Activated naive CD4-positive, alpha-beta T cell treated with Interleukin-2 at 50 U/mL for 16 hours (primary cell): ENCODE data around the gene COPZ2.
"Not testable (repeated sequence)": the region's sequence is repeated elsewhere in the genome, so short reads cannot be mapped to it uniquely, and the experiment has no call there.

ENCODE experiments used
- DNase-seq: peaks from one replicate; pipeline ENCODE4 v3.0.0-alpha.2; 2020

The COPZ2 gene

DNA sequence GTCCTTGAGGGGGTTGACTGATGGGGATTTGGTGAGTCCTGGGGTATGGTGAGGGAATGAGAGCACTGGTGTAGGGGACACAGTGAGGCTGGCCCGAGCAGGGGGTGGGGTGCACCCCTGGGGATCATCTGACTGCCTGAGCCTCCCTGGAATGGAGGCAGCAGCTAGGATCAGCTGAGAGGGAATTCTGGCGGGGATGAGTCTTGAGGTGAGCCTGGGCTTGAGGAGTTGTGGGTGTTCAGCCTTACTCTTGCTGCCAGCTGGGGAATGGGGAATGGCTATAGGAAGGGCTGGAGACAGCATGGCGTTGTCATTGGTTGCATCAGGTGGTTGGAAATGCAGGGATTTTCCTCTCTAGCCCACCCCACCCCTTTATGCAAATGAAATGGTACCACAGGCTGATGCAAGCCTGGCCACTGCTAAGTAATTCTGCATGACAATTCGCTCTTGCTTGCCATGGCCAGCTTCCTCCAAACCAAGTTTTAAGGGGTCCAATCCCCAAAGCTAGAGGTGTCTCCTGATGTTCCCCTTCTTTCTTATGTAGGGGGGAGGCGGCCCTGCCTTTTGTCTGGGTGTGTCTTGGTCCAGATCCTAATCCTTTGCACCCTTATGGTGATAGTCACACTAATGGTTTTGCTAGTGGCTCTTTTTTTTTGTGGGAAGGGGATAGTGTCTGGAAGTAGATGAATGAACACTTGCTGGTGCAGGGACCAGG, 18.1 kb upstream of the COPZ2 start:
- DNase-seq: peak; percentile 52

DNA sequence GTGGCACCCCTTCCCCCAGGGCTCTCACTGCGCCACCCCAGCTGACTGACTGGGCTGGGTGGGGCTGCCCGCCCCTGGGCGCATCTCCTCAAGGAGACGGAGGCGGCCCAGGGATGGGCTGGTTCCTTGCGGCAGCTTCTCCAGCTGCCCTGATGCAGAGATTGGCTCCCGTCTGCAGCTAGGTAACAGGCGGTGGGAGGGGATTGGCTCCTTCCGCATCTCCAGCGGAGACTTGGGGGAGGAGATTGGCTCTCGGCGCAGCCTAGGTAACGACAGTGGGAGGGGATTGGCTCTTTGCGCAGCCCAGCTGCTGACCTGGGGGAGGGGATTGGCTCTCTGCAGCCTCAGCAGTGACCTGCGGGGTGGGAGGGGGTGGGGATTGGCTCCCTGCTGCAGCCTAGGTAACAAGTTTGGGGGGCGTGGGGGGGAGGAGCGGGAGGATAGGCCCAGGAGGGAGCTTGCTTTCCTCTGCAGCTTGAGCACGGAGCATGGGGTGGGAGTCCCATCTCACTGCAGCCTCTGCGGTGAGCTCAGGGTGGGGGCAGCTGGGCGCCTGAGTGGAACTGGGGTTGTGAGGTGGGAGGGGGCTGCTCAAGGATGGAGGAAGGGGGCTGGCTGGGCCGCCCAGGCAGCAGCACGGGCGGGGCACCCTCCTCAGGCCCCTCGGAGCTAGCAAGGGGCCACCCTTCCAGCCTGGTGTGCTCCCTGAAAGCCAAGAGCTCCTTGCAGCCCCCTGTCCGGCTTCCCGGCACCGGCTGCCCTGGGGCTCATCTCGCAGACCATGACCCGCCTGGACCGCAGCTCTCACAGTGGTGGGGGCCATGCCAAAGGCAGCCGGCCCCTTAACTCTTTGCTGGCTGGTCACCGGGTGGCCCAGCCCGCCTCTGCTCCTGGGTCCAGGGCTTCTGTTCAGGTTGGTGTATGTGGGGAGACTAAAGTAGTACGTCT, 16.9 kb upstream of the COPZ2 start:
- no peak for DNase-seq

DNA sequence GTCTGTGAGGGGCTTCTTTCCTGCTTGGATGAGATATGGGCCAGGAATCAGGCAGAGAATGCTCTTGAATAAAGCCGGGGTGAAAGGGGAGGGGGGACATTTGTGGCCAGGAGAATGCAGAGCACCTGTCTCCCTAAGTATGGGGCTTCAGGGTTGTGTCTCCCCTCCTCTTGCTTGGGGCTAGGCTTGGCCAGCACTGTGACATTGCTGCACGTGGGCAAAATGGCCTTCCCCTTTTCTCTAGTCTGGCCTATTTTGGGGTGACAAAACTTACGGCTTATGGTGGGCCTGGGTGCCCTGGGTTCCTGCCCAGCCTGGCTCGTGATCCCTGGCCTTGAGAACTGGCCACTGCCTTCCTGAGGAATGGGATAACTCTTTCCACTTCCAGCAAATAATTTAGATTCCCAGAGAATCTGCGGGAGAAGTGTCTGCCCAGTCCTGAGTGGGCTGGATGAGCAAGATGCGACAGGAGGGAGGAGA, 16.2 kb upstream of the COPZ2 start:
- DNase-seq: no peak

- no peak for DNase-seq
These were observed 15.6 kb upstream of the COPZ2 start for GRCh38 chr17:48052956-48053757.

GRCh38 chr17:48051706-48052486, 14.3 kb upstream of the COPZ2 start:
- no peak for DNase-seq

GRCh38 chr17:48051283-48051682, 13.7 kb upstream of the COPZ2 start:
- no peak for DNase-seq

- DNase-seq: peak; percentile 40
These were observed 11.0 kb upstream of the COPZ2 start for GRCh38 chr17:48048384-48049126.

DNA sequence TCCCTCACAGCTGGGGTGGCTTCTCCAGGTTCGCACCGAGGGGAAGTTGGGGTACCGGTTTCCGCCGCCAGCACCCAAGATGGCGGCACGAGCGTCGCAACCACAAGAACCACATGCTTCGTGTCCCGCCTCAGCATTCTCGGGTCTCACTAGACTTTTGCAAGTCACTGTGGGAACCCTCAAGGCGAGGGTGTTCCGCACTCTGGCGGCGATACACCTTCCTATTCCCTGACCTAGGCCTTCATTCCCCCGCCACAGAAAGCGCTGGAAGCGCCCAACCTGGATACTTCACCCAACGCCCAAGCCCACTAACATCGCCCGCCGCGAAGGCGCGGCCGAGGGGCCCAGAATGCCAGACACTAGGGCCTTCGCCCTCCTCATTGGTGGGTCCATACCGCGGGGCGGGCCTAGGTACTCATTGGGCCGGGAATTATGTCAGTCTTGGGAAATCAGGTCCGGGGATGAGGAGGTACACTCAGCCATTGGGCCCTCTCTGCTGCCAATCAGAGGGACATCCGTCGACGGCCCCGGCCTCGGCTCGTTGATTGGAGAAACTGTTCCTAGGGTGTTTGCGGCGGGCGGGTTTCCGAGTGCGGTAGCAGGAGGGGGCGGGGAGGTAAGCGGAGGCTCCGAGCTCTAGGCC, 10.3 kb upstream of the COPZ2 start, which contains the start of gene NFE2L1:
Gene NFE2L1 (plus strand): TSS at position 619 of the 643 bp plus-strand sequence. CDS start 2,760 bp downstream, outside the sequence.
- DNase-seq: peak; percentile 98

GRCh38 chr17:48047113-48047740, 9.6 kb upstream of the COPZ2 start:
- peak; percentile 10 for DNase-seq

GRCh38 chr17:48046296-48046695, 8.7 kb upstream of the COPZ2 start:
- no peak for DNase-seq

DNA sequence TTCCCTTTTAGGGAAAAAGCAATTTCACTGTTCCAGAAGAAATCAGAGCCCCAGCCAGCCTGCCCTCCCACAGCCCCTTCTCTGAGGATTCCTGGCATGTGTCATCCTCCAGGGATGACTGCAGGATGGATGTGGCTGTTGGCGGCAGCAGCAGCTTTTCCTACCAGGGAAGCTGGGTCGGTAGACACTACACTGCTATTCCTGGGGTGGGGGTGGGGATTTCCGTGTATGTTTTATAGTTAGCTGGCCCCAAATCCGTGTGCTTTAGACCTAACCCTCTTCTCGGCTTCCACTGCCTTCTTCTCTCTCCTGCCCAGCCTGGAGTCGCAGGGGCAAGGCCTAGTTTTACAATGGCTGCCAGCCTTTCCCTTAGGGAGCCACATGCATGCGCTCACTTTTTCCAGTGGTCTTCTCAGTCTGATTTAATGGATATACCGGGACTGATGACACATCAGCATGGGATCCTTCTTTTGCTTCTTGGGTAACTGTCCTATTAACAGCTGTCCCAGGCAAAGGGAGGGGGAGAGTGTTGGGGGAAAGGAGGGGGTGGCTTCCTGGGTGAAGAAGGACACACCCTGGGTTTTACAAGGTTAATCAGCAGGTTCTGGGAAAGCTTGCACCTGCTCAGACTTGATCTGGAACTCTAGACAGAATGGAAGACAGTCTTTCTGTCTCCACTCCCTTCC, 7.9 kb upstream of the COPZ2 start:
- DNase-seq: no peak

GRCh38 chr17:48044851-48045250, 7.3 kb upstream of the COPZ2 start:
- DNase-seq: no peak

DNA sequence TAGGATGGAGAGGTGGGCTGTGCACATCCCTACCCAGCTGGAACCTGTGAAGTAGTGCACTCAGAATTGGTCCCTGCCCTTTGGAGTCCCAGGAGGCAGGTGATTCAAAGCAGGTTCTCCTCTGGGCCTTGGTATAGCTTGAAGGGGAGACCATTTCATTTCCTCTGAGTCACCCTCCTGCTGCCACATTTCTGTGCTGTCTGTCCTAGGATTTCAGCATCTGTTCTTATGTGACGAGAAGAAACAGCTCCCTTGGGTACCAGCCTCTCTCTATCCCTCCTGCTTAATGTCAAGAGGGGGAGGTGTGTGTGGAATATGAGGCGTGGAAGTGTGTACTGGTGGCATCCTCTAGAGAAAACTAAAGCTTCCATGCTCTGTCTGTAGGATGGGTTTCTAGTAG, 5.6 kb upstream of the COPZ2 start:
- no peak for DNase-seq

GRCh38 chr17:48038687-48039086, 1.1 kb upstream of the COPZ2 start:
- no peak for DNase-seq

GRCh38 chr17:48037838-48038323, 284 bp upstream of the COPZ2 start:
- DNase-seq: no peak

DNA sequence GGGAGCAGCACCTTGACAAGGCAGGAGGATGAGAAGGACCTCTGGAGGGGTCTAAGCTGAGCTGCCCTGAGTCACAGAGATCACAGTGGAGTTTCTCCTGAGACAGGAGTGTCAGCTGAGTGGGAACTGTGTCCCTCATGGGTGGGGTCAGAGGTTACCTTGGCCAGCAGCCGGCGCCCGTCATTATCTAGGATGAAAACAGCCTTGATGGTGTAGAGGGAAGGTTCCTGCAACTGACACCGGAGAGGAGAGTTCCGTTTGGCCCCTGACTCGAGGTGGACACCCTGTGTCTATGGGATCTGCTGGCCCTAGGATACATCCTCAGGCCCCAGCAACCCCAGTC, 933 bp downstream of the COPZ2 start:
- no peak for DNase-seq

GRCh38 chr17:48034734-48035133, 2.9 kb downstream of the COPZ2 start:
- not testable (repeated sequence) for DNase-seq

DNA sequence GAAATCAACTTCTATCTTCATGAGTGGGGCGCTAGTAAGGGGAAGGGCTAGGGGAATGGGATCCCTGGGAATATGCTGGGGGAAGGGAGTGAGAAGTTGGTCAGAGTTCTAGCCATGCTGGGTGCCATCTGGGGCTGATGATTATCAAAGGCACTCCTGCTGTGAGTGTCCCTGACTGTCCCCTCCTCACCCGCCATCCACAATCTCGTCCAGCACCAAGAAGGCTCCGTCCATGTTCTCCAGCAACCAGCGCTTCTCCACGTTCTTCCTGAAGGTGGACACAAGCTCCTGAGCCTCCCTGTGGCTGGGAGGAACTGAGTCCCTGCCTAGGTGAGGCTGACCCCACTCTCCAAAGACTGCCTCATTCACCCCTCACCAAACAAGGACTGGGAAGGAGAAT, 5.6 kb downstream of the COPZ2 start:
- no peak for DNase-seq

DNA sequence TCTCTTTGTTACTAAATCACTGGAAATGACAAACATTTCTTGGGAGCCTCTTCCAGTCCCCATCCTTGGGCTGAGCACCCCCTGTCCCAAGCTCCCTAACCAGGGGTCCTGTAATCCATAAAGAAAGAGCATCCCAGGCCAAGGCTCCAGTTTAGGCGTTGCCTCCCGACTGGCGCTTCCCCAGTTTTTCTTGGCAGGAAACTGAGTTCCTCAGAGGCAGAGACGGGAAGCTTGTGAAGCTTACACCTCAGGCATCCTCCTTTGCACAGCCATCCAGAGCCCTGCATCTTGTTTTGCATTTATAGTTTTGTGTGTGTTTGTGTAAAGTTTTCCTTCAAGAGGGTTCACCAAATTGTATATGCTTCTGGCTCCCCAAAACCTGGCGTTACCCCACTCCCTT, 7.1 kb downstream of the COPZ2 start:
- DNase-seq: no peak

DNA sequence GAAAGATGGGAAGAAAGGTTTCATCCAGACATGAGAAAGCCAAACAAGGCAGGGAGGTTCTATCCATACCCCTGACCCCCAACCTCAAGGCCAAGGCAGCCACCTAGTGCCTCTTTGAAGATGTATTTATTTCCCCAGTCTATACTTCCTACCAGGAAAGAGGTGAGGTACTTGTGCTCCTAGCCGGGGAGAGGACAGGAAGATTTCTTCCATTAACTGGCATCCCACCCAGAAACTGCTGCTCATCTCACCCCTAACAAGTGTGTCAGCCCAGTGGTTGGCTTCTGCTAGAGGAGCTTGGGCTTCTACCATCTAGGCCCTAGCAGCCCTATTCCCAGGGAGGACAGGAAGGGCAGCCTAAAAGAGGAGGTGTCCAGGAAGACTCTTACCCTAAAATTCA, 8.9 kb downstream of the COPZ2 start:
- no peak for DNase-seq
